ENCODE results near the gene PROB1.
"Not testable (repeated sequence)": the region's sequence is repeated elsewhere in the genome, so short reads cannot be mapped to it uniquely, and the experiment has no call there.

PROB1 gene

GRCh38 chr5:139394654-139395566 lies at the start of gene PROB1:
Gene PROB1, minus strand, starts transcription at chr5:139395104. Its CDS starts 23 bp downstream, at chr5:139395081.
- DNase-seq: peak in 2 of 10 donors; percentile 68 to 83
- intact Hi-C loops (cut with DNase I): no loop called here

GRCh38 chr5:139443831-139444453 lies 49.0 kb upstream of the PROB1 start:
- DNase-seq: no peak
- intact Hi-C loops (cut with DNase I): no loop called here

GRCh38 chr5:139440416-139440815 lies 45.5 kb upstream of the PROB1 start:
- DNase-seq; intact Hi-C loops (cut with DNase I): not testable (repeated sequence)

DNA sequence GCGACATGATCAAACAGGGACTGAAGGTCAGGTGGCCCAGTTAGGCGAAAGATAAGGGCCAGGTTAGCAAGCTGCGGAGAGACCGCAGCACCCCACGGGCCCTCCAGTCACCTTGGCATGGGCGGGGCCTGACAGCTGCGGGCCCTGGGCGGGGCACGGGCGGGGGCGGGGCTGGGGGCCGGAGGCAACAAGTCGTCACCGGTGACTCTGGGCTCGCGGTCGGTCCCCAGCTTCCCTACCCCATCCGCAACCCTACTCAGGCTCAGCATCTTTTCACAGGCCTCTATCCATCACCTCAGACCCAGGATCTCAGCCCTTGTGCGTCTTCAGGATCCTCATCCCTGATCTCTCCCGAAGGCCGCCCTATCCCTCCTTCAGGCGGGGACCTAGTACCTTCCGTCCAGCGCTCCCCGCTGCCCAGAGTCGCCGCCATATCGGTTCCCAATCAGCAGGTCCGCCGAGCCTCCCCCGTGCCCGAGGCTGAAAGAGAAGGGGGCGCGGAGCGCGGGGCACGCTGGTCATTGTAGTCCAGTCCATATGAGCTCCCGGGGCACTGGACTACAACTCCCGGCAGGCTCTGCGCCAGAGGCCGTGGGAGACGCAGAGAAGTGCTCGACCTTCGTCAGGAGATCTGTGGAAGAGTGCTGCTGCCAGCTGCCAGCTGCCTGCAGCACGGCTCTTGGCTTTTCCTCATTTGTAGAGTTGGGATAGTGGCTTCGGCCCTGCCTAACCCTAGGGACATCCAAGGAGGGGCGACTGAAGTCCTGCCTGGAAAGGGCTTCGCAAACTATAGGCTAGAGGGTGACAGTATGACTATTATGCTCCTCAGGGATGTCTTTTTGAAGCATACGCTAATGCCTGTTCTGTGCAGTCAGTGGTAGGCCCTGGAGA lies 44.4 kb upstream of the PROB1 start, which contains the start of gene DNAJC18:
Gene DNAJC18, minus strand, starts transcription at position 513 of the 891 bp plus-strand sequence. Its CDS starts 80 bp downstream, at position 433.
- intact Hi-C loops (cut with DNase I): loop anchor here (1.0 to 5.0 kb wide), 2 partner anchors 73 to 122 kb away; partner anchors contain the start of gene UBE2D2
- DNase-seq: peak; percentile 95 to 100 (median 98)

GRCh38 chr5:139438707-139439012 lies 43.8 kb upstream of the PROB1 start:
- DNase-seq: no peak
- intact Hi-C loops (cut with DNase I): loop anchor here (1.0 to 5.0 kb wide), 2 partner anchors 74 to 123 kb away; partner anchors contain the start of gene UBE2D2

- DNase-seq: no peak
- intact Hi-C loops (cut with DNase I): loop anchor here (5.0 kb wide), 1 partner anchor 77 kb away; no protein-coding TSS in a partner anchor
Measured at GRCh38 chr5:139435676-139436075, 40.8 kb upstream of the PROB1 start.

- DNase-seq: no peak
- intact Hi-C loops (cut with DNase I): no loop called here
Measured at GRCh38 chr5:139431706-139432105, 36.8 kb upstream of the PROB1 start.

- DNase-seq: no peak
- intact Hi-C loops (cut with DNase I): no loop called here
Measured at GRCh38 chr5:139430015-139430414, 35.1 kb upstream of the PROB1 start.

- DNase-seq: no peak
Measured at GRCh38 chr5:139426203-139426885, 31.4 kb upstream of the PROB1 start.

DNA sequence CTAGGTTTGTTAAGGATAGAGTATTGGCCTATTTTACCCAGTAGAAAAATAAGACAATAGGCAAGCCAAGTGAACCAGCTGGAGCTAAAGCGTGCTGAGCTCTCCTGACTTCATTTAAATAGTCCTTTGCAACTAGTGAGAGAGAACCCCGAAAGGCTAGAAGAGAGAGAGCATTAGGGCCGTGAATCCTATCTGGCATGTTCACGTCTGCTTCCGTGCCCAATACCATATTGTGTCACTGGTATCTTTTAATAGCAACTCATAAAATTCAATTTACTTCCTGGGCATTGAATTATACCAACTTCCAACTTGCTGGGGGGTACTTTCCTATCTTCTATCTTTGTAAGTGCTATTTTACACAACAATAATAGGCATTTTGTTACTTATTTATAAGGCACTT lies 30.6 kb upstream of the PROB1 start:
- intact Hi-C loops (cut with DNase I): no loop called here
- no peak for DNase-seq

More at GRCh38 chr5:139426203-139426885, 31.4 kb upstream of the PROB1 start:
- intact Hi-C loops (cut with DNase I): no loop called here

DNA sequence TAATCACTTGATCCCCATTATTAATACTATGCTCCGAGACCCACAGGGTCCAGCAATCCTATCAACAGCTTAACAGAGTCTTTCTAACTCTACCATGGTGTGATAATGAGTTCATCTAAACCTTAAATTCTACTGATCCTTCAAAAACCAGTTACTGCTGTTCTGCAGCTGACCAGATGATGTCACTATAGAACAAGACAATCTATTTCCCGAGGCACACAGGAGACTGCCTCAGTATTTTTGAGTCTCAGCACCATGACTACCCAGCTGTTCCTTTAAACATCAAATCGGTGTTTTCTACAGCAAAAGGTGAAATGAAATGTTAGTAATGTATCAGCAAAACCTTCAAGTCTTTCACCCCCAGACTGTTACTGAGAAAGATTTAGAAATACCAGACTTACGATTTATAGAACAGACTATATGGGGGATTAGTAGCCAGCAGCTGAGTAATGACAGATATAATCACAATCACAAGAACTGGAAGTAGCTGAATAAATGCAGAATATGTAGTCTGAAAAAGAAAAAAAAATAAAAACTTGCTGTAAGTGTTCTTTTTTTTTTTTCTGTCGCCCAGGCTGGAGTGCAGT lies 27.5 kb upstream of the PROB1 start:
- intact Hi-C loops (cut with DNase I): loop anchor here (1.0 to 5.0 kb wide), 3 partner anchors 91 to 345 kb away; no protein-coding TSS in a partner anchor
- no peak for DNase-seq

GRCh38 chr5:139419226-139420192 lies 24.6 kb upstream of the PROB1 start:
- DNase-seq: peak in 1 of 10 donors; percentile 5
- intact Hi-C loops (cut with DNase I): loop anchor here (5.0 kb wide), 2 partner anchors 213 to 348 kb away; no protein-coding TSS in a partner anchor

DNA sequence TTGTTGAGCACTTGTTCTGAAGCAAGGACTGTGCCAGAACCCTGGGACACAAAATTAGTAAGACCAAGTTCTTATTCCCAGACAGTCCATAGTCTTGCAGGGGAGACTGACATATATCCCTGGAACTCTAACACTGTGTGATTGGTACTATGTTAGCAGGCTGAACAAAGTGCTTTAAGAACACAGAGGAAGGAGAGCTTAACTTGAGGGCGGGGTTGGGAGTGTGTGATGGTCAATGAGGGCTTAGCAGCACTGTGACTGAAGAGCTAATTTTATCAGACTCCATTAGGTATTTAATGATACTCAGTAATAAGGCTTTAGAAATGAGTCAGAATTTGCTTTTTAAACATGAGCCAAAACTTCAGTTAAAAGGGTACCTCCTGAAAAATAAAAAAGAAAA lies 23.9 kb upstream of the PROB1 start:
- intact Hi-C loops (cut with DNase I): no loop called here
- DNase-seq: peak in 1 of 10 donors; percentile 7

DNA sequence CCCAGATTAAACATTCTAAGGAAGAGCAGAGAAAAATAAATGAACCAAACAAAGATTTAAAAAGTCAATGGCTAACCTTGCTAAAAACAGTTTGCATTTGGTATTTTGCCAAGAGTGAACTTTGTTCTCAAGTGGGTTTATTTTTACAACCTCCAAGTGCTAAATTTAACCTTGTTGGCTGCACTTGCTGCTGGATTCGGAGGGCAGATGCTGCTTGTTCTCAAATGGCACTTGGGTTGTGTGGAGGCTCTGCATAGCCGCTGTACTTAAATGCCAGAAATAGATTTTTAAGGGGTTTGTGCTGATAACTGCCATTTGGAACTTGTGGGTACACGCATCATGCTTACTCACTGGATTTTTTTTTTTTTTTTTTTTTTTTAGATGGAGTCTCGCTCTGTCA lies 22.3 kb upstream of the PROB1 start:
- peak in 2 of 10 donors; percentile 42 to 82 for DNase-seq
- intact Hi-C loops (cut with DNase I): no loop called here

GRCh38 chr5:139416651-139417050 lies 21.7 kb upstream of the PROB1 start:
- DNase-seq: peak in 1 of 10 donors; percentile 67
- intact Hi-C loops (cut with DNase I): no loop called here

GRCh38 chr5:139415869-139416268 lies 21.0 kb upstream of the PROB1 start:
- DNase-seq: peak in 1 of 10 donors; percentile 2
- intact Hi-C loops (cut with DNase I): no loop called here

DNA sequence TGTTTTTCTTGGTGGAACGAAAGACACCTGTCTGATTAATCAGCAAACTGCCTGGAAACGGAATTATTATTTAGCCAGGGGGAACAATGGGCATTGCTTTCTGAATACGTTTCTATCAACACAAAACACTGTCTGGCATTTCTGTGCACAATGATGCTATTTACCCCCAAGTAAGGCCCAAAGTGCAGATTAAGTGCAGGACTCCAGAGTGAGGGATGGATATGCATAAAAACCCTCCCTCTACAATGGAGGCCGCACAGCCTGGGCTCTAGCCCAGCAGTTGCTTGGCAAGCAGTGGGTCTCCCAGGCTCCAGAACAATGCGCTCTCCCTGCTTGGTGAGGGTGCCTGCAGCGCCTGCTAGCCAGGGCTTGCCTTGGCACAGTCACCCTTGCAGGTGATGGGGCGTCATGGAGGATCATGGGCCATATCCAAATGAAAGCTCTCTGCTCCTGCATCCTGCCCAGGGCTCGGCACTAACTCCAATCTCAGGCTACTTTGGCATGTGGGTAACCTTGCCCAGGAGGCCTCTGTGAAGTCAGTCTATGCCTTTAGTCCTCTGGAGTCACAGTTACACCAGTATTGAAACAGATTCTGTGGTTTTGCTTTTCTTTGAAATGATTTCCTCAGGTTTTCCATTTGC lies 20.4 kb upstream of the PROB1 start:
- DNase-seq: peak; percentile 70 to 97 (median 81)
- intact Hi-C loops (cut with DNase I): no loop called here
